DMS53 treated with DMSO at 0.1 percent for 48 hours (cell line): ENCODE measurements around the gene SYT17.
"Not testable (repeated sequence)": the region's sequence is repeated elsewhere in the genome, so short reads cannot be mapped to it uniquely, and the experiment has no call there.

Source experiments
- DNase-seq: peaks from one replicate; lab custom pipeline; 2025; ENCODE audit not compliant: unreplicated experiment; lab: John Stamatoyannopoulos, UW

Gene SYT17

DNA sequence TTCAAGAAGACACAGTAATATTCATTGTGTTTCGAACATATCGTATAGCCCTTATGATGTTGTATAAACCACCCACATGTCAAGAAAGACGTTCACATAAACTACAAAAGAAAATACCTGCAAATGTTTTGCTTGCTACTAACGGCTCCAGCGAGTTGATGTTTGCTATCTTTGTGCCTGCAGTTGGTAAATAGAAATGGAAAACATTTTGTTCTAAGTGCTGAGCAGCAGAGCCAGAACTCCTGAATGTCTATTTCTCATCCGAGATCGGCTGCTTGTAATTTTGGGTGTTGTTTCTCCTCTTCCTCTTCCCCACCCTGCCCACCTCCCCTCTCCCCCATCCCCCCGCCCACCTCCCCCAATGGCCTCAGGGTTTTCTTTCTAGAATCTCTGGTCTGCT, 5.0 kb downstream of the SYT17 start:
- DNase-seq: no peak

DNA sequence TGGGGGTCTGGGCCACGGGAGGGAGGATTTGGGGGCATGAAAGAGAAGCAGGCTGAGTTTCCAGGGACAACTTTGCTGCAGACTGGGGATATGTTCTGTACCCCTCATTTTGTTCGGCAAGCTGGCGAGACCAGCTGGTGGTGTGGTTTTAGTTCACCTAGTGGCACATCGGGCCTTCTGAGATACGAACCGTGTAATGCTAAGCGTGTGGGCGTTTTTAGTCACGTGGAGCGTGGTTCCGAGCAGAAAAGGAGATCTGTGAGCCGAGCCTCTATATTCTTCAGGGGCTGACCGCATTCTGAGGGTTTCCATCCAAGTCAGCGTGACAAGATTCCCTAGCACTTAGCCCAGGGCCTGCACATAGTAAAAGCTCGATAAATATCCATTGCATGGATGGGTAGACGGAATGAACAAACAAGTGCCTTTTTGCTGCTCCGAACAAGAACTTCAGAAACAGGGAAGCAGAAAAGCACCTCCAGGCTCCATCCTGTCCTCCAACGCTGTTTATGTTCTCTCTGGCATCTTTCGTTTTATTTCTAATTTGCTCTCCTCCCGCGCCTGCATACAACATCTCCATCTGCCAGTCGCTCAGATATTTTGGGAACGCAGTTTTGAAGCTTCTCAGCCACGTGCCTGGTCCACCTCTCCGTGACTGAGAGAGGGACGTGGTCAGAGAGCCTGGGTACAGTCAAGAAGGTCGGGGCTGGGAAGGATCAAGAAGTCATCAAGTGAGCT, 5.8 kb downstream of the SYT17 start:
- no peak for DNase-seq

- no peak for DNase-seq
Measured at GRCh38 chr16:19174478-19174877, 6.4 kb downstream of the SYT17 start.

DNA sequence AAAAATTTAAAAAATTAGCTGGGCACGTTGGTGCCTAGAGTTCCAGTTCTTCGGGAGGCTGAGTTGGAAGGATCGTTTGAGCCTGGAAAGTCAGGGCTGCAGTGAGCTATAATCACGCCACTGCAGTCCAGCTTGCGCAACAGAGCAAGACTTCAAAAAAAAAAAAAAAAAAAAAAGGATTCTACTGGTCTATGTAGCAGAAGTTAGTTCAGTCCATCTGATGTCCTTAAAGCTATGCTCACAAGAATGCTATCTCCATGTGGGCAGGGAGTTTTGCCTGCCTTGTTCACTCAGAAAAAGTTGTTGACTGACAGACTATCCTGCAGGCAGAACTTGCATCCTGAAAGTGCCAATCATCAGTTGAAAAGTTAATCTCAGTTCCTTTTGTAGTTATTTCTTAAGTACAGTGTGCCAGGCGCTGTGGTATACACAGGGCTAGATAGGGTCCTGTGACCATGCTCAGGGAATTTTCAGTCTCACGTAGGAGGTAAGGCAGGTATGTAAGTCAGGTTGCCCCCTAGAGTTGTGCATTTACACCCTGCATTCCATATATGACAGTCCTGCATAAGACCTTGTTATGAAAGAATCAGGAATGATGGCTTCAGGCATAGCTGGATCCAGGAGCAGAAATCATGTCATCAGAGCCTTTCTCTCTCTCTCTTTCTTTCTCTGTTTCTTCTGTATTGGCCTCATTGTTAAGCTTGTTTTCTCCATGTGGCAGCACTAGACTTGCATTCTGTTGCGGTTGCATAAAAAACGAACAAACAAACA, 7.6 kb downstream of the SYT17 start:
- DNase-seq: no peak

DNA sequence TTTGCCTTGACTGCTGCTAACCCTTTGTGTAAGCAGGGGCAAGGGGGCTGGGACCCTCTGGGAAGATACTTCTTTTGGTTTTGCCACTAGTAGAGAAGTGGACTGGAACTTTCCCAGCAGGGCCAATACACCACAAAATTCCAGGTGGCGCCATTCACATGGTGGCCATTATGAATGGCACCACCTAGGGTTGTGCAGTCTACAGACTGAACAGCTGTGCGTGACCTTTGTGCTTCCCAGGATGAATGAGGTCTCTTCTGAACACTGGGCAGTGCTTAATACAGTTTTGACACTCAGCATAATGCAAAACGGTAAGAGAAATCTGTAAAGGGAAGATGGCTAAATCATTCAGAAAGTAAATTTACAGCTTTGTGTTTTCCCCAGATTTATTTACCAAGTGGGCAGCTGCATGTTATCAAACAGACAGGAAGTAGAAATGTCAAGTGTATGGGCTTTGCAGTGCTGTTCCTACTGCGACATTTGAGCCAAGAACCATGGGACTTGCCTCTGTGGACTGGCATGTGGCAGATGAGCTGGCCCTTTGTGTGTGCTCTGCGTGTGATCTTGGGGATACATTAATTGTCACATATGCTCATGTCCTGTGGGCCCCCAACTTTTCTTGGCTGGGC, 9.2 kb downstream of the SYT17 start:
- DNase-seq: no peak

DNA sequence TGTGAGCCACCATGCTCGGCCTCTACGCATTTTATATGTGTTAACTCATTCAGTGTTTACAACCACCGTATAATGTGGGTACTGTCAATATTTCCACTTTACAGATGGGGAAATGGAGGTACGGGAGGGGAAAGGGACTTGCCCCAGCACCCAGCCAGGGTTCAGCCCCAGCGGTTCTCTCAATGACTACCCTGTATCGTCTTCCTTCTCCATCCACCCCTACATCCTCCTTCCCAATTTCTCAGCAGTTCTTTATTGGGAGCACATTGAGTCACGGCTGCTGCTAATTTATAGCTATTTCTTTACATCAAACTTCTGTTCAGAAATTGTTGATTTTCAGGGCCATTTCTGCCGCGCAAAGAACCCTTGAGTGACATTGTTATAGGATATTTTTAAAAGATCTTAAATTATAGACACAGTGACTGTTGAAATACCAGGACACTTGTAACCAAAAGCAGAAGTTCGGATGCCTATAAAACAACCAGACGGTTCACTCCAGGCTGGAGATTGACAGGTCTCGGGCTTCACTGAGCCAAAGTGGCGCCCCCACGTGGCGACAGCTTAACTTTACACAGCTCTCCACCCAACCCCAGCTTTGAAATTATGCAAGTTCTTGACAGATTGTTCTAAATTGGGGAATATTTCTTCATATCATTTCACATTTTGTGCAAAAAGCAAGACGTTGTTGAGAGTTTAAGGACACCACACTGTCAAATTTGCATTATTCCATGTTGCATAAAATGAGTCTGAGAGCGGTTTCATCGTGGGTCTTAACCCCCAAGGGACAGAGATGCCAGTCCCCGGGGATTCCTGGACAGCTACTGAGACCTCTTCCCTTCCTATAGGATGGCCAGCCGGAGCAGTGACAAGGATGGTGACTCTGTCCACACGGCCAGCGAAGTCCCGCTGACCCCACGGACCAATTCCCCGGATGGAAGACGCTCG, 11.8 kb downstream of the SYT17 start:
- peak; percentile 40 for DNase-seq

DNA sequence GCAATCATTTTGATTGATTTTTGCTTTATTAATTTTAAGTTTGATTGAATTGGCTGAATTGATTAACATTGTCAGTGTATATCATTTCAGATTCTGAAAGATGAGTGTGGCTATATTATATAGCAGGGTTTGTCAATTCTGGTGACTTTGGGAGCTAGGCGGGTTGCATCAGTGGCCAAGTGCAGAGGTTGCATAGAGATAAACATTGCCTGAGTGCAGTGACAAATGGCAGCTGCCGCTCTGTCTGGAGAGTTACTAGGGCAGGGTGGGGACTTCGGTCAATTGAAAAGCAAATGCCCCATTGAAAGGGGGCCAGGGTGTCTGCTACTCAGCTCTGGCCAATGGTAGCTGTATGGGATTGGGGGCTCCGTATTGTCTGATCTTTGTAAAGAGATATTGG, 12.7 kb downstream of the SYT17 start:
- DNase-seq: no peak

GRCh38 chr16:19182481-19182880, 14.4 kb downstream of the SYT17 start:
- DNase-seq: no peak

DNA sequence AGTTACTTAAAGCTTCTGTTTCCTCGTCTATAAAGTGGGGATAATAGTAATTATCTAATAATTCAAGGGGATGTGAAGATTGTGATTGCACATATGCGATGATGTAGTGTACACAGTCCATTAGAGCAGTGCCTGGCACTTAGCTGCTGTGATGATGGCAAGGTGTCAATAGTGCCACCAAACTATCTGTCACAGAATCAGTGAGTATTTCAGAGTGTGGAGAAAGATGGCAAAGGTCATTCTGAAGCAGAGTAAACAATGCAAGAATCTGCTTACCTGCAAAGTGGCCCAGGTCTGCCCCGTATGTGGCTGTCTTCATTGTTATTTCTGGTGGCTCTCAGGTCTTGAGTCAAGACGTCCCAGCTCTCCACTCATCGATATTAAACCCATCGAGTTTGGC, 15.1 kb downstream of the SYT17 start:
- DNase-seq: no peak

- DNase-seq: no peak
Measured at GRCh38 chr16:19184823-19185509, 16.9 kb downstream of the SYT17 start.

DNA sequence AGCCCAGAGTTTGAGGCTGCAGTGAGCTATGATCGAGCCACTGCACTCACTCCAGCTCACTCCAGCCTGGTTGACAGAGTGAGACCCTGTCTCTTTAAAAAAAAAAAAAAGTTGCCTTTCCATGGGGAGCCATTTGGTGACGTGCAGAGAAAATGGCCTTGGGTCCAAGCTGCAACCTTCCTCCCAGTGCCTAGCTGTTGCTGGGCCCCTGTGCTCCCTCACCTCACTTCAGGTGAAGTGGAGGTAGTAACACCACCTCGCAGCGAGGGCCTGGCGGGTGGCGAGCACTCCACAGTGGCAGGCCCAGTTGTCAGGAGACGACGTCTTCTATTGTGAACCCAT, 17.4 kb downstream of the SYT17 start:
- no peak for DNase-seq

DNA sequence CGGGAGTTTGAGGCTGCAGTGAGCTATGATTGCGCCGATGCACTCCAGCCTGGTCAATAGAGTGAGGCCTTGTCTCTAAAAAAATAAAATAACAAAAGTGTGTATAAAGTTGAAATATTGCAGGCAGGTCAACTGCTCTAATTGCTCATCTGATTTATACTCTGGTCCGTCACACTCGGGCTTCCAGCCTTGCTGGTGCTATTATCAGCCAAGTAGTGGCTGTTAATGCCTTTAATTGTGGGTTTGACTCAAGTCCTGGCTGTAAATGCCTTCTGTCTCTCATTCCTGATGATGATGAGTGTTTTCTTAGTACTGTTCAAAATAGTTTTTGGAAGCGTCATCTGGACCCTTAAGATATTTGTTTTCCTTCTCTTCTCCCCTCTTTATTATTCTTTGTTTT, 18.4 kb downstream of the SYT17 start:
- no peak for DNase-seq

DNA sequence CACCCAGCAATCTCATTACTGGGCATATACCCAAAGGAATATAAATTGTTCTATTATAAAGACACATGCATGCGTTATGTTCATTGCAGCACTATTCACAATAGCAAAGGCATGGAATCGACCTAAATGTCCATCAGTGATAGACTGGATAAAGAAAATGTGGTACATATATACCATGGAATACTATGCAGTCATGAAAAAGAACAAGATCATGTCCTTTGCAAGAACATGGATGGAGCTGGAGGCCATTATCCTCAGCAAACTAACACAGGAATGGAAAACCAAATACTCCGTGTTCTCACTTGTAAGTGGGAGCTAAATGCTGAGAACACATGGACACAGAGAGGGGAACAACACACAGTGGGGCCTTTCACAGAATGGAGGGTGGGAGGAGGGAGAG, 19.9 kb downstream of the SYT17 start:
- not testable (repeated sequence) for DNase-seq

DNA sequence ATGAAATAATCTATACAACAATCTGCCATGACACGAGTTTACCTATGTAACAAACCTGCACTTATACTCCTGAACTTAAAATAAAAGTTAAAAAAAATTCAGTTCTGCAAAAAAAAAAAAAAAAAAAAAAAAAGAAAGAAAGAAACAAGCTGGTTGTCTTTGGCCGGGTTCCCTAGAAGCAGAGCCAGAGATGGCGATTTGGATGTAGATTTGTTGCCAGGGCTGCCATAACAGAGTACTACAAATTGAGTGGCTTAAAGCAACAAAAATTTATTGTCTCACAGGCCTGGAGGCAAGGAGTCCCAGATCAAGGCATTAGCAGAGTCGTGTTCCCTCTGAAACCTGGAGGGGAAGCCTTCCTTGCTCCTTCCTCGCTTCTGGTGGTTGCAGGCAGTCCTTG, 20.4 kb downstream of the SYT17 start:
- no peak for DNase-seq

DNA sequence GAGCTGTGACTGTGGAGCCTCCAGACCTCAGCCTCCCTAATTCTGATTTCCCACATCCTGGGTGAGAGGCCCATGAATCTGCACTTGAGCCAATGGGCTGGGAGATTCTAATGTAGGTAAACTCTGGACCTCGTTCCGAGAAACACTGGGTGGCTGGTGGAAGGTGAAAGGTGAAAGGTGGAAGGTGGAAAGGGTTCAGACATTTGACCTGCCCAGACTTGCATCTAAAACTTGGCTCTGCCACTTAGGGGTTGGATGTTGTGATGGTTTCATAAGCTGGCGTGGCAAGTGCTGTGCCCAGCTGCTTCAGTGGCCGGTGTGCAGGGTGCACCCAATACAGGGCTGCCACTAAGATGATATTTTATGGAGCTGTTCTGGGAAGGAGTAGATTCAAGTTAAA, 24.8 kb downstream of the SYT17 start:
- no peak for DNase-seq

GRCh38 chr16:19196871-19197270, 28.8 kb downstream of the SYT17 start:
- no peak for DNase-seq

GRCh38 chr16:19203374-19203966, 35.4 kb downstream of the SYT17 start:
- no peak for DNase-seq

DNA sequence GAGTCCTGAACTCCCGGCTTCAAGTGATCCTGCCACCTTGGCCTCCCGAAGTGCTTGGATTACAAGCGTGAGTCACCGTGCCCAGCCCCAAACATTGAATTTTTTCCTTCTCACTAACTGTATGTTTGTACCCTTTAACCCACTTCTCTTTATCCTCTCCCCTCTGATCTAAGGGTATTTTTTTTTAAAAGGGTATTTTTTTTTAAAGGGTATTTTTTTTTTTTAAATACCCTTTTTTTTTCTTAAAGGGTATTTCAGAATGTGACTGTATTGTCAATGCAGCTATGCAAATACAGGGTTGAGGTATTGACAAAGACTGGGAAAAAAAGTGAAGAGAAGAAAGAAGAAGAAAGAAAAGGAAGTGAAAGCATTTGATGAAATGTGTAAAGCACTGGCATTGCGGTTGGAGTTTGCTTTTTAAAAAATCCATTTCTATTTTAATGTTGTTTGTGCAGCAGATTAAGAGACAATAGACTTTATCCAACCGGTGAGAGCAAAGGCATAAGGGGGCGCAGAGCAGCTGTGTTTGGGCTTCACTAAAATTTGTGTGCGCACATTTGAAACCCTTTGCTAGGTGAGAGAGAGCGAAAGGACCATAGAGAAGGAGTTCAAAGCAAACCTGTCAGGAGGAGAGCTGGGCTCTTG, 42.4 kb downstream of the SYT17 start:
- no peak for DNase-seq

DNA sequence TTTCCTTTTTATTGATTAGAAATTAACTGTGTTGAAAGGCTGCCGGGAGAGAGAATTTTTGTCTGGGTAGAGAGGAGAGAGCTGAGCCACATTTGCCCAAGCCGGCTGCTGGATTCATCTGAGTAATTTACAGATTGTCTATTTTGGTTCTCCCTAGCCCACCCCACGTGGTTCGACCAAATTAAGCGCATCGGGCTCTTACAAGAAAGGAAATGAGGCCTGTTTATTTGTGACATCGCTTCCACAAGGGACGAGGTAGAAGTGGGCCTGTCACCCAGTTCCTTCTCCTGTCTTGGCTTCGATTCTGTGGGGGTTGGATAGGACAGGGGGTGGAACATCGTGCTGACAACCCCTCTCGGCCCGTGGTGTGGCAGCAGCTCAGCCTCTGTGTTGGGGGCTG, 42.9 kb downstream of the SYT17 start:
- no peak for DNase-seq

DNA sequence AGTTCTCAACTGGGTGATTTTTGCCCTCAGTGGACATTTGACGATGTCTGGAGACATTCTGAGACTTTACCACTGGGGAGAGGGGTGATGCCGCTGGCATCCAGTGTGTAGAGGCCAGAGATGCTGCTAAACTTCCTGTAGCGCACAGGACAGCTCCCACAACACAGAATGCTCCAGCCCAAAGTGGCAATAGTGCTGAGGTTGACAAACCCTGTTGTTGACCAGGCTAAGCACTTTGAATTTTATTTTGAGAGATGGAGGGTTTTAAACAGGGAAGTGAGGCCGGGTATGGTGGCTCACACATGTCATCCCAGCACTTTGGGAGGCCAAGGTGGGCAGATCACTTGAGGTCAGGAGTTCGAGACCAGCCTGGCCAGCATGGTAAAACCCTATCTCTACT, 44.0 kb downstream of the SYT17 start:
- DNase-seq: no peak
